A549 (cell line): ENCODE measurements around the gene FAM53B. TPM values are rescaled to one million over a fixed set of nuclear protein-coding genes. Genes with fewer than 3 reads are reported as not detected.

Source experiments
- ATAC-seq, 2 experiments: fragments of 200-7000 bp in 1 of 2; fragments of >200 bp in 1 of 2; cut with Nextera tagmentation in 1 of 2; cut with Tn5 transposase in 1 of 2; 3 replicates each; pipeline versions ENCODE4 v1.8.0 to v1.9.1; 2018 to 2020; ENCODE audit warnings: mild to moderate bottlenecking in 1 of 2, moderate library complexity in 1 of 2
- CTCF ChIA-PET: fragments of 300-600 bp; sonication (Branson Sonifier 250); formaldehyde crosslinking; extraction: SDS; loops from one replicate; lab custom pipeline; 2021; ENCODE audit warnings: antibody characterized with exemption, inconsistent platforms; lab: Yijun Ruan, JAX
- POLR2A ChIA-PET: fragments of 350-600 bp; formaldehyde crosslinking; extraction: SDS; loops from one replicate; lab custom pipeline; 2021; ENCODE audit warnings: antibody characterized with exemption, inconsistent platforms; lab: Yijun Ruan, JAX
- DNase-seq, 2 experiments: peaks; one replicate each; pipeline versions ENCODE4 v3.0.0 to v3.0.0-alpha.2; 2011 to 2016; ENCODE audit warnings: low read depth in 1 of 2, low spot score in 1 of 2
- FAIRE-seq: peaks from 2 replicates; lab custom pipeline; 2011; peaks lifted over from hg19 to GRCh38; lab: Jason Lieb, UNC
- H3K27ac ChIP-seq, 2 experiments: fragments of >200 bp; sonication (Bioruptor Twin); formaldehyde crosslinking; 3 replicates each; pipeline ENCODE4 v1.5.1; 2016 to 2017
- H3K4me1 ChIP-seq: fragments of >200 bp; sonication (Bioruptor Twin); formaldehyde crosslinking; 3 replicates; pipeline ENCODE4 v1.6.1; 2016
- H3K4me2 ChIP-seq: fragments of >200 bp; sonication (Bioruptor Twin); formaldehyde crosslinking; 3 replicates; pipeline ENCODE4 v1.6.1; 2016
- H3K4me3 ChIP-seq: fragments of >200 bp; sonication (Bioruptor Twin); formaldehyde crosslinking; 3 replicates; pipeline ENCODE4 v1.5.1; 2016
- H3K9me3 ChIP-seq: fragments of >200 bp; sonication (Bioruptor Twin); formaldehyde crosslinking; 3 replicates; pipeline ENCODE4 v1.6.1; 2016
- BCL3 ChIP-seq: fragments of >200 bp; sonication (Bioruptor Twin); formaldehyde crosslinking; IDR thresholded peaks from 3 replicates; pipeline ENCODE4 v1.6.1; 2016
- BHLHE40 ChIP-seq: IDR thresholded peaks from 2 replicates; pipeline ENCODE4 v1.6.1; 2012; ENCODE audit warnings: low read depth, low read length, inconsistent platforms
- FOSL2 ChIP-seq, 2 experiments: fragments of 450-650 bp in 1 of 2; fragments of >200 bp in 1 of 2; sonication (Bioruptor Twin) in 1 of 2; formaldehyde crosslinking; IDR thresholded peaks; 2 replicates each; pipeline versions ENCODE4 v1.5.0 to v1.6.1; 2016 to 2020; ENCODE audit warnings: mild to moderate bottlenecking in 1 of 2, moderate library complexity in 1 of 2
- GATA3 ChIP-seq: IDR thresholded peaks from 2 replicates; pipeline ENCODE4 v1.6.1; 2012; ENCODE audit warnings: borderline replicate concordance
- HDAC2 ChIP-seq: fragments of 200-600 bp; sonication (generic); IDR thresholded peaks from 2 replicates; pipeline ENCODE4 v1.6.1; 2016
- HES2 ChIP-seq: fragments of >200 bp; sonication (Bioruptor Twin); formaldehyde crosslinking; IDR thresholded peaks from 2 replicates; pipeline ENCODE4 v1.6.1; 2016
- HMGXB4 ChIP-seq: fragments of 250-450 bp; sonication (Bioruptor Pico); IDR thresholded peaks from 2 replicates; pipeline ENCODE4 v1.5.0; 2021; ENCODE audit warnings: mild to moderate bottlenecking, moderate library complexity, borderline replicate concordance
- HOXA7 ChIP-seq: fragments of 250-450 bp; sonication (Bioruptor Pico); IDR thresholded peaks from 2 replicates; pipeline ENCODE4 v1.5.0; 2020; ENCODE audit warnings: mild to moderate bottlenecking, moderate library complexity
- JUNB ChIP-seq: fragments of >200 bp; sonication (Bioruptor Twin); formaldehyde crosslinking; IDR thresholded peaks from 2 replicates; pipeline ENCODE4 v1.6.1; 2016
- MAFK ChIP-seq: fragments of 450-650 bp; IDR thresholded peaks from 2 replicates; pipeline ENCODE4 v1.6.1; 2014; ENCODE audit not compliant: partially characterized antibody
- MAZ ChIP-seq: fragments of 150-350 bp; IDR thresholded peaks from 2 replicates; pipeline ENCODE4 v1.6.1; 2014; ENCODE audit warnings: antibody characterized with exemption, low read depth, low read length, borderline replicate concordance
- NR3C1 ChIP-seq: fragments of >200 bp; sonication (Bioruptor Twin); formaldehyde crosslinking; IDR thresholded peaks from 3 replicates; pipeline ENCODE4 v1.6.1; 2017
- PHF8 ChIP-seq: fragments of 200-600 bp; sonication (generic); IDR thresholded peaks from 2 replicates; pipeline ENCODE4 v1.6.1; 2016; ENCODE audit warnings: low read depth, mild to moderate bottlenecking, antibody characterized with exemption, moderate library complexity, borderline replicate concordance
- POLR2AphosphoS2 ChIP-seq: conservative IDR thresholded peaks from 2 replicates; pipeline ENCODE4 v1.6.1; 2012; ENCODE audit warnings: low read length, improper control_type of control experiment, inconsistent platforms
- RAD21 ChIP-seq, 2 experiments: fragments of >200 bp in 1 of 2; sonication (Bioruptor Twin) in 1 of 2; formaldehyde crosslinking in 1 of 2; IDR thresholded peaks in 1 of 2; conservative IDR thresholded peaks in 1 of 2; 2 replicates in 1 of 2; 3 replicates in 1 of 2; pipeline ENCODE4 v1.6.1; 2012 to 2018; ENCODE audit warnings: inconsistent platforms in 1 of 2
- RARB ChIP-seq: fragments of 250-450 bp; sonication (Bioruptor Pico); IDR thresholded peaks from 2 replicates; pipeline ENCODE4 v1.8.0; 2021; ENCODE audit warnings: mild to moderate bottlenecking, moderate library complexity
- RFX5 ChIP-seq: fragments of 450-650 bp; IDR thresholded peaks from 2 replicates; pipeline ENCODE4 v1.7.1; 2014; ENCODE audit warnings: antibody characterized with exemption, mild to moderate bottlenecking, moderate library complexity
- SMC3 ChIP-seq: fragments of >200 bp; sonication (Bioruptor Twin); formaldehyde crosslinking; IDR thresholded peaks from 3 replicates; pipeline ENCODE4 v1.6.1; 2018; ENCODE audit warnings: inconsistent platforms
- TFCP2L1 ChIP-seq: fragments of 250-450 bp; sonication (Bioruptor Pico); IDR thresholded peaks from 2 replicates; pipeline ENCODE4 v1.5.0; 2021; ENCODE audit warnings: mild to moderate bottlenecking
- TP53 ChIP-seq: fragments of 250-450 bp; sonication (Bioruptor Pico); IDR thresholded peaks from 2 replicates; pipeline ENCODE4 v1.5.0; 2021; ENCODE audit warnings: mild to moderate bottlenecking, moderate library complexity
- ZFP36 ChIP-seq: fragments of 450-650 bp; IDR thresholded peaks from 2 replicates; pipeline ENCODE4 v1.6.1; 2014; ENCODE audit warnings: borderline replicate concordance; ENCODE audit not compliant: partially characterized antibody
- ZNF302 ChIP-seq: fragments of 250-450 bp; sonication (Bioruptor Pico); IDR thresholded peaks from 2 replicates; pipeline ENCODE4 v1.9.0; 2021; ENCODE audit warnings: inconsistent platforms, mild to moderate bottlenecking, moderate library complexity
- ZSCAN20 ChIP-seq: fragments of 250-450 bp; sonication (Bioruptor Pico); IDR thresholded peaks from 2 replicates; pipeline ENCODE4 v1.8.0; 2022; ENCODE audit warnings: mild to moderate bottlenecking, moderate library complexity
- WGBS: methylation state at CpG from one replicate; pipeline ENCODE4 v1.1.6; 2017; ENCODE audit errors: missing lambda C conversion rate; 5-methylcytosine and 5-hydroxymethylcytosine counted together
- polyA plus RNA-seq, 4 experiments: library from polyadenylated mRNA; depleted of rRNA in 3 of 4; stranded (reverse); fragments of >200 nt; fragmentation: RNase III in 1 of 4; extraction: RNeasy Plus Mini Kit Qiagen cat#74134 plus additional on column Dnase treatment in 1 of 4; gene quantifications; 2 replicates in 3 of 4; 3 replicates in 1 of 4; pipeline ENCODE4 v1.2.3, GENCODE V29; 2011 to 2017
- TF ChIP-seq, protein P1 (sequence below): IDR thresholded peaks from 2 replicates; pipeline ENCODE4 v1.6.1; 2012
- TF ChIP-seq, protein P2 (sequence below): IDR thresholded peaks from 2 replicates; pipeline ENCODE4 v1.6.1; 2012

FAM53B gene
- polyA plus RNA-seq, 2 of the 4 experiments (the other 2 are of a cell fraction) = 5.1 to 8.5 TPM

- POLR2A ChIA-PET = no interaction called here
- DNase-seq (no peak), ATAC-seq (no peak), FAIRE-seq (no peak)
- Histone ChIP-seq H3K27ac (no peak overlapping the region), H3K9me3 (no peaks in the 10 kb centered on the region), H3K4me1 (no peaks in the 10 kb centered on the region), H3K4me2 (no peak overlapping the region), H3K4me3 (no peak overlapping the region)
- CTCF ChIA-PET = interaction anchor here (0.6 to 1.5 kb wide), 3 partner anchors 11 to 143 kb away, joined by 3 read pairs; partner anchors contain the start of gene LHPP
- TF ChIP-seq RARB (CRISPR knock-in tag) = no peak
- TF ChIP-seq MAZ = no peak
- TF ChIP-seq BCL3 = no peak
- no peak for TF ChIP-seq MAFK
- TF ChIP-seq HOXA7 = no peak
- no peak for TF ChIP-seq JUNB
- TF ChIP-seq, protein P1, sequence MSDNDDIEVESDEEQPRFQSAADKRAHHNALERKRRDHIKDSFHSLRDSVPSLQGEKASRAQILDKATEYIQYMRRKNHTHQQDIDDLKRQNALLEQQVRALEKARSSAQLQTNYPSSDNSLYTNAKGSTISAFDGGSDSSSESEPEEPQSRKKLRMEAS = no peak
- no peak for TF ChIP-seq ZSCAN20 (CRISPR knock-in tag)
- no peak for TF ChIP-seq HMGXB4 (CRISPR knock-in tag)
- TF ChIP-seq BHLHE40 = no peak
- no peak for TF ChIP-seq ZFP36
- TF ChIP-seq RFX5 = no peak
- TF ChIP-seq, protein P2, sequence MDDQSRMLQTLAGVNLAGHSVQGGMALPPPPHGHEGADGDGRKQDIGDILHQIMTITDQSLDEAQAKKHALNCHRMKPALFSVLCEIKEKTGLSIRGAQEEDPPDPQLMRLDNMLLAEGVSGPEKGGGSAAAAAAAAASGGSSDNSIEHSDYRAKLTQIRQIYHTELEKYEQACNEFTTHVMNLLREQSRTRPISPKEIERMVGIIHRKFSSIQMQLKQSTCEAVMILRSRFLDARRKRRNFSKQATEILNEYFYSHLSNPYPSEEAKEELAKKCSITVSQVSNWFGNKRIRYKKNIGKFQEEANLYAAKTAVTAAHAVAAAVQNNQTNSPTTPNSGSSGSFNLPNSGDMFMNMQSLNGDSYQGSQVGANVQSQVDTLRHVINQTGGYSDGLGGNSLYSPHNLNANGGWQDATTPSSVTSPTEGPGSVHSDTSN = no peak
- TF ChIP-seq POLR2AphosphoS2 = no peak
- no peak for TF ChIP-seq RAD21 (conservative IDR thresholded peaks at IDR 0.05 in 1 of 2, IDR thresholded peaks at IDR 0.05 in 1 of 2)
- TF ChIP-seq HDAC2 = no peak
- TF ChIP-seq ZNF302 = no peak
- WGBS = 90% methylated on average over 5 of the region's 8 CpGs
Measured at GRCh38 chr10:124605001-124605370, 139.2 kb downstream of the FAM53B start.

DNA sequence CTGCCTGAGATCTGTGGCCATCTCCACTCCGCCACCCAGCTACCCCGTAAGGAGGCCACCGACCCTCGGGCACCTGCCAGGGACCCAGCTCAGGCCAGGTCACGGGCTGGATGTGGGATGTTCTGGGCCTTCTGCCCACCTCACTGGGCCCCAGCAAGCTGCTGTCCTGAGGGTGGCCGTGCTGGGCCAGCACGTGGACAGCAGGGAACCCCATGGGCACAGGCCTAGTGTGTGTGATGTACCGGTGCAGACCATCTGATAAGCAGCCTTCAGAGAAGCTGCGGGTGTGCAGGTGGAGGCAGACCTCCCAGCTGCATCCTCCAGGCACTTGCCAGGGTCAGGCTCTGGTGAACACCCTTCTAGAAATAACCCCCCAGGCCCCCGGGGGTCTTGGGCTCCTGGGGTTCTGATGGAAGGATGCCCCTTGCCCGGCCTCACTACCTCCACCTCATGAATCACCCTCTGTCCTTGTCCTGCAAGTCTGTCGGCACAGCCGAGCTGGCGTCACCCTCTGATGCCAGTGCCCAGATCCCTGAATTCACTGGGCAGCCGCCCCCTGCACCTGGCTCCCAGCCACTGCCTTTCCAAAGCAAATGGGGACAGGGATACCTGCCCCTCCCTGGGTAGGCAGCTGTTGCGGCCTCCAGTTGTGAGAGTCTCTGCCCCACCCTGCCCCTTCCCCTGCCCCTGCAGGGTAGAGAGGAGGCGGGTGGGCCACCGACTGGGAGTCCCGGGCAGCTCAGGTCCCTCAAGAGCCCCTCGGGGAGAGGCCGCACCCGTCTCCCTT lies 139.8 kb downstream of the FAM53B start:
- no peak overlapping the region for H3K4me3 ChIP-seq
- no peak for DNase-seq
- CTCF ChIA-PET = interaction anchor here (0.8 to 1.5 kb wide), 2 partner anchors 20 to 75 kb away, joined by 3 read pairs; no protein-coding TSS in a partner anchor
- H3K9me3 ChIP-seq = no peaks in the 10 kb centered on the region
- TF ChIP-seq HES2 = no peak
- TF ChIP-seq SMC3 = no peak
- no peak for TF ChIP-seq PHF8
- TF ChIP-seq ZNF302 = no peak
- TF ChIP-seq NR3C1 = no peak
- TF ChIP-seq POLR2AphosphoS2 = no peak
- no peak for TF ChIP-seq FOSL2 (IDR thresholded peaks at IDR 0.05)
- no peak for TF ChIP-seq FOSL2 (CRISPR knock-in tag; IDR thresholded peaks at IDR 0.05)
- TF ChIP-seq TP53 (CRISPR knock-in tag) = no peak
- no peak for TF ChIP-seq TFCP2L1
- TF ChIP-seq GATA3 = no peak
- H3K4me2 ChIP-seq = no peak overlapping the region
- POLR2A ChIA-PET = no interaction called here
- ATAC-seq = no peak
- no peaks in the 10 kb centered on the region for H3K4me1 ChIP-seq
- WGBS = 75% methylated on average over 13 of the region's 22 CpGs
- H3K27ac ChIP-seq = no peak overlapping the region
- FAIRE-seq = no peak
